Amygdala (tissue), 56 donors: ENCODE data around the gene MBD5.

Experiments
- DNase-seq, 56 donors: peaks; one replicate each; lab custom pipeline; 2025; lab: John Stamatoyannopoulos, UW

MBD5 gene

GRCh38 chr2:148106331-148106730 lies 85.4 kb downstream of the MBD5 start:
- no peak for DNase-seq

- DNase-seq: no peak
Observed at GRCh38 chr2:148108385-148108784, 87.5 kb downstream of the MBD5 start.

- no peak for DNase-seq
Observed at GRCh38 chr2:148110184-148110583, 89.3 kb downstream of the MBD5 start.

GRCh38 chr2:148122788-148123187 lies 101.9 kb downstream of the MBD5 start:
- no peak for DNase-seq

GRCh38 chr2:148124271-148124670 lies 103.4 kb downstream of the MBD5 start:
- no peak for DNase-seq

GRCh38 chr2:148130581-148130980 lies 109.7 kb downstream of the MBD5 start:
- no peak for DNase-seq

- no peak for DNase-seq
Observed at GRCh38 chr2:148132412-148132811, 111.5 kb downstream of the MBD5 start.

GRCh38 chr2:148135705-148136104 lies 114.8 kb downstream of the MBD5 start:
- DNase-seq: no peak

- DNase-seq: no peak
Observed at GRCh38 chr2:148136441-148136840, 115.5 kb downstream of the MBD5 start.

- no peak for DNase-seq
Observed at GRCh38 chr2:148161909-148162435, 141.1 kb downstream of the MBD5 start.

- no peak for DNase-seq
Observed at GRCh38 chr2:148162871-148163270, 142.0 kb downstream of the MBD5 start.

GRCh38 chr2:148165975-148166374 lies 145.1 kb downstream of the MBD5 start:
- no peak for DNase-seq

- DNase-seq: no peak
Observed at GRCh38 chr2:148167241-148167766, 146.4 kb downstream of the MBD5 start.

GRCh38 chr2:148167855-148168254 lies 147.0 kb downstream of the MBD5 start:
- DNase-seq: no peak

GRCh38 chr2:148172131-148172753 lies 151.4 kb downstream of the MBD5 start:
- DNase-seq: no peak

- no peak for DNase-seq
Observed at GRCh38 chr2:148173168-148173567, 152.3 kb downstream of the MBD5 start.

- no peak for DNase-seq
Observed at GRCh38 chr2:148177559-148177958, 156.7 kb downstream of the MBD5 start.

- DNase-seq: no peak
Observed at GRCh38 chr2:148179724-148180123, 158.8 kb downstream of the MBD5 start.

- no peak for DNase-seq
Observed at GRCh38 chr2:148184976-148185375, 164.1 kb downstream of the MBD5 start.

GRCh38 chr2:148194882-148195281 lies 174.0 kb downstream of the MBD5 start:
- DNase-seq: no peak

- peak in 13 of 56 donors; percentile 1 to 14 (median 5) for DNase-seq
Observed at GRCh38 chr2:148201075-148202004, 180.4 kb downstream of the MBD5 start.
